GM12875 (cell line): Measurements from ENCODE around the gene MEIS2.

ENCODE experiments used
- H3K4me3 ChIP-seq: one replicate; pipeline ENCODE4 v1.5.1; 2011; ENCODE audit warnings: low read depth, low read length, control low read depth
- CTCF ChIP-seq: IDR thresholded peaks from 2 replicates; pipeline ENCODE4 v1.5.1; 2011; ENCODE audit warnings: low read depth, mild to moderate bottlenecking, control low read depth, inconsistent platforms, low read length, moderate library complexity, borderline replicate concordance; ENCODE audit not compliant: insufficient read depth

The MEIS2 gene

GRCh38 chr15:36858423-36858822 lies 241.9 kb downstream of the MEIS2 start:
- no peak for TF ChIP-seq CTCF
- no peak overlapping the region for H3K4me3 ChIP-seq

- H3K4me3 ChIP-seq = no peak overlapping the region
- TF ChIP-seq CTCF = no peak
Observed at GRCh38 chr15:36856339-36856973, 243.9 kb downstream of the MEIS2 start.

DNA sequence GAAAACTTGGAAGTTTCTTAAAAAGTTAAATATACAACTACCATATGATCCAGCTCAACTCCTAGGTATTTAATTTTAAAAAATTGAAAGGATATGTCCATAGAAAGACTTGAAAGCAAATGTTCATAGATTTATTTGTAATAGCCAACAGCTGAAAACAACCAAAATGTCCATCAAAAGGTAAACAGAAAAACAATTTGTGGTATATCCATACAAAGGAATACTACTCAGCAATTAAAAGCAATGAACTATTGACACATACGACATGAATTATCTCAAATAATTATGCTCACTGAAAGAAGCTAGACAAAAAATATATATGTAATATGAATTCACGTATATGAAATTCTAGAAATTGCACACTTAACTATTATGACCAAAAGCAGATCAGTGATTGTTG lies 249.5 kb downstream of the MEIS2 start:
- no peak for TF ChIP-seq CTCF
- no peak overlapping the region for H3K4me3 ChIP-seq

DNA sequence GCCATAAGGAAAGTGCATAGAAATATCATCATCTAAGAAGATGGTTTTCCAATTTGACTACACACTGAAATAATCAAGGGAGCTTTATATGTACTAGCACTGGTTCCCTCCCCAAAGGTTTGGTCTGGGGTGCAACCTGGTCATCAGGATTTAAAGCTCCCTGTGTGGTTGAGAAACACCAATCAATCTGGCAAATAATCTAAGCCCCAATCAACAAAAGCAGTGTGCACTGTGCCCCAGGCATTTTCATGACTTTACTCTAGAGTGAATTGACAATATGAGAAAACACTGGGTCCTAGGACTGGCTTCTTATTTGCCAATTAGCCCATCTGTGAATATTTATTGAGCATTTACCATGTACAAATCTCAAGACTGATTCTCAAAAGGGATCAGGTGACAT lies 255.1 kb downstream of the MEIS2 start:
- H3K4me3 ChIP-seq = no peak overlapping the region
- no peak for TF ChIP-seq CTCF

GRCh38 chr15:36844534-36844998 lies 255.8 kb downstream of the MEIS2 start:
- no peak overlapping the region for H3K4me3 ChIP-seq
- TF ChIP-seq CTCF = no peak

GRCh38 chr15:36843822-36844221 lies 256.5 kb downstream of the MEIS2 start:
- no peak overlapping the region for H3K4me3 ChIP-seq
- no peak for TF ChIP-seq CTCF

DNA sequence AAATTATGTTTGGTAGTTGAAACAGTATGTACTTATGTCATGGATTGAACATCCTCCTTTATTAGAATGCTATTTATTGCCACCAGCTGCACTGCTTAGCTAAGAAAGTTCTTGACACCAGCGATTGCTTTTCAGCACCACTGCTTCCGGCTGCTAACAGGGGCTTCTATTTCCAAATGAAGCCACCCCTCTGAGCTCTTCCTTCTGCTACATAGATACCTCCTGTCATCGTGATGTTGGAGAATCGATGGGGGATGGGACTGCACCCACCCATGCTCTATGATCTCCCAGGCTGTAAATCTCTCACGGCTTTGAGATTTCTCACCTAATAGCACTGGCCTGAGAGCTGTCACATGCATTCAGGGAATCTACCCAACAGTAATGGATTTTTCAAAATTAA lies 259.2 kb downstream of the MEIS2 start:
- H3K4me3 ChIP-seq = no peak overlapping the region
- TF ChIP-seq CTCF = no peak
